ENCODE measurements around the gene MRPS31.
A peak's percentile ranks its signal among the peaks of the same experiment; 100 is the strongest.

Gene MRPS31

DNA sequence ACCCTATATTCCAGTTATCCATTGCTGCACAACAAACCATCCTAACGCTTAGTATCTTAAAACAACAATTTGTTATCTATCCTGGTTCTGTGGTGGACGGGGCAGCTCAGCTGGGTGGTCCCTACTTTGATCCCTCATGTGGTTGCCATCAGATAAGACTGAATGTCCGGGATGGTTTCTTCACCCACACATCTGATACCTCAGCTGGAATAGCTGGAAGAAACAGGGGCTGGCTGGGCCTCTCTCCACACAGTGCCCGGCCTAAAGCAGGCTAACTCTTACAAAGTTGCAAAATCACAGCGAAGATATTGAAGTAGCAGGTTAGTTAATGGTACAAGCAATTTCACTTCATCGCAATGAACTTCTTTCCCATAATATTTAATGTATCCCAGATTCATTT lies 3.7 kb upstream of the MRPS31 start:
- Histone ChIP-seq H3K27ac (ENCODE audit: low read length) (no peak overlapping the region), H4K20me1 (ENCODE audit: insufficient read depth, low read length) (no peaks in the 10 kb centered on the region), H3K4me3 (ENCODE audit: low read length) (no peak overlapping the region), H3K4me2 (ENCODE audit: low read depth, low read length) (no peak overlapping the region), H3K9me3 (replicated peaks; ENCODE audit: insufficient read depth, low read length) (no peaks in the 10 kb centered on the region), H3K9me2 (replicated peaks; ENCODE audit: insufficient read depth, low read length) (no peaks in the 10 kb centered on the region), H2AFZ (ENCODE audit: low read length) (no peak overlapping the region), H3K27me3 (replicated peaks; ENCODE audit: insufficient read depth, low read length) (no peaks in the 10 kb centered on the region), H3K9ac (ENCODE audit: low read length) (no peak overlapping the region), H3F3A (ENCODE audit: insufficient read depth, low read length) (peaks cover 3% of the 10 kb centered on the region), H3K36me3 (replicated peaks; ENCODE audit: insufficient read depth, low read length) (no peaks in the 10 kb centered on the region), H3K4me1 (ENCODE audit: low read length) (peaks cover 4% of the 10 kb centered on the region; the same call in 1 of the 2 replicates), H3K79me2 (ENCODE audit: low read length) (peaks cover 13% of the 10 kb centered on the region)
- TF ChIP-seq EZH2 (optimal IDR thresholded peaks at IDR 0.05; ENCODE audit: low read depth, low read length) (no peak), EZH2phosphoT487 (IDR thresholded peaks at IDR 0.05; ENCODE audit: low read length) (no peak)
- TF ChIP-seq, protein P1, sequence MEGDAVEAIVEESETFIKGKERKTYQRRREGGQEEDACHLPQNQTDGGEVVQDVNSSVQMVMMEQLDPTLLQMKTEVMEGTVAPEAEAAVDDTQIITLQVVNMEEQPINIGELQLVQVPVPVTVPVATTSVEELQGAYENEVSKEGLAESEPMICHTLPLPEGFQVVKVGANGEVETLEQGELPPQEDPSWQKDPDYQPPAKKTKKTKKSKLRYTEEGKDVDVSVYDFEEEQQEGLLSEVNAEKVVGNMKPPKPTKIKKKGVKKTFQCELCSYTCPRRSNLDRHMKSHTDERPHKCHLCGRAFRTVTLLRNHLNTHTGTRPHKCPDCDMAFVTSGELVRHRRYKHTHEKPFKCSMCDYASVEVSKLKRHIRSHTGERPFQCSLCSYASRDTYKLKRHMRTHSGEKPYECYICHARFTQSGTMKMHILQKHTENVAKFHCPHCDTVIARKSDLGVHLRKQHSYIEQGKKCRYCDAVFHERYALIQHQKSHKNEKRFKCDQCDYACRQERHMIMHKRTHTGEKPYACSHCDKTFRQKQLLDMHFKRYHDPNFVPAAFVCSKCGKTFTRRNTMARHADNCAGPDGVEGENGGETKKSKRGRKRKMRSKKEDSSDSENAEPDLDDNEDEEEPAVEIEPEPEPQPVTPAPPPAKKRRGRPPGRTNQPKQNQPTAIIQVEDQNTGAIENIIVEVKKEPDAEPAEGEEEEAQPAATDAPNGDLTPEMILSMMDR (IDR thresholded peaks at IDR 0.05; ENCODE audit: low read length), result no peak
- DNase-seq, result no peak

DNA sequence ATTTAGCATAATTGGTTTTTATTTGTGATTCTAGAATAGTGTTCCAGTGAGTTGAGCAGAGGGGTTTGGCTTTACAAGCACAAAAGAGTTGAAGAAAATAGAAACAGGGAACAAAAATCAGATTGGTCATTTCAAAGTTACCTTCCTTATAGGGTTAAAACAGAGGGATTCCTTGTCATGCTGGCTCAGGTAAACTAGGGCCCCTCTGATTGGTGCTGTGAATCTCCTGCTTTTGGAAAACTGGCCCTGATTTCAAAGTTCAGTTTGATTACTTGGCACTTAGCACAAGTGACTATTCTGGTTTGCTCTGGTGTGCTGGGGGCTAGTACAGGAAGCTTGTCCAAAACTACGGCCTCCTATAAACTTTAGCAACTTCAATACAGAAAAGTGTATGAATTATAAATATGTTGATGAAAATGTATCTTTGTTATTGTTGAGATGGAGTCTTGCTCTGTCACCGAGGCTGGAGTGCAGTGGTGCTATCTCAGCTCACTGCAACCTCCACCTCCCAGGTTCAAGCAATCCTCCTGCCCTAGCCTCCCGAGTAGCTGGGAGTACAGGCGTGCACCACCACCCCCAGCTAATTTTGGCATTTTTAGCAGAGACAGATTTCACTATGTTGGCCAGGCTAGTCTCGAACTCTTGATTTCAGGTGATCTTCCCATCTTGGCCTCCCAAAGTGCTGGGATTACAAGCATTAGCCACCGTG lies 1.9 kb upstream of the MRPS31 start:
- H4K20me1 ChIP-seq (ENCODE audit: insufficient read depth, low read length), result no peaks in the 10 kb centered on the region
- DNase-seq, result no peak
- TF ChIP-seq, protein P1 (IDR thresholded peaks at IDR 0.05; ENCODE audit: low read length), result no peak
- TF ChIP-seq EZH2phosphoT487 (IDR thresholded peaks at IDR 0.05; ENCODE audit: low read length), result no peak
- TF ChIP-seq EZH2 (optimal IDR thresholded peaks at IDR 0.05; ENCODE audit: low read depth, low read length), result no peak
- peaks cover 23% of the 10 kb centered on the region for H3K79me2 ChIP-seq (ENCODE audit: low read length)
- H3K9me2 ChIP-seq (replicated peaks; ENCODE audit: insufficient read depth, low read length), result no peaks in the 10 kb centered on the region
- no peak overlapping the region for H3K9ac ChIP-seq (ENCODE audit: low read length)
- H3K27ac ChIP-seq (ENCODE audit: low read length), result no peak overlapping the region
- no peaks in the 10 kb centered on the region for H3K27me3 ChIP-seq (replicated peaks; ENCODE audit: insufficient read depth, low read length)
- H2AFZ ChIP-seq (ENCODE audit: low read length), result no peak overlapping the region
- no peaks in the 10 kb centered on the region for H3K36me3 ChIP-seq (replicated peaks; ENCODE audit: insufficient read depth, low read length)
- no peak overlapping the region for H3K4me2 ChIP-seq (ENCODE audit: low read depth, low read length)
- H3K9me3 ChIP-seq (replicated peaks; ENCODE audit: insufficient read depth, low read length), result no peaks in the 10 kb centered on the region
- no peak overlapping the region for H3K4me3 ChIP-seq (ENCODE audit: low read length)
- peaks cover 4% of the 10 kb centered on the region; the same call in 1 of the 2 replicates for H3K4me1 ChIP-seq (ENCODE audit: low read length)
- H3F3A ChIP-seq (ENCODE audit: insufficient read depth, low read length), result peaks cover 3% of the 10 kb centered on the region

DNA sequence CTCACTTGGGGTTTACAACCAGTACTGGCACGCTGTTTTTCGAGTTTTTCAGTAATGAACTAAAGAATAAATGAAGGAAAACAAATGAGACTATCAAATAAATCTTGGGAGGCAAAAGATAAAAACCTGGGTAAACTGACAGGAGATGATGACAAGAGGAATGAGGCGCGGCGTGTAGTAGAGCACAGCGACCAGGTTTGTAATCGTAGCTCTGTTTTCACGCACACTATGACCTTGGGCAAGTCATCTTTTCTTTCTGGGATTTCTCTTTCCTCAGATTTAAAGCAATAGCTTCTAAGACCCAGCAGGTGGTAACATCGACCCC lies 419 bp downstream of the MRPS31 start:
- Histone ChIP-seq H3K4me3 (ENCODE audit: low read length) (peak overlapping the region; percentile 83), H3K36me3 (replicated peaks; ENCODE audit: insufficient read depth, low read length) (no peaks in the 10 kb centered on the region), H3K4me2 (ENCODE audit: low read depth, low read length) (peak overlapping the region; percentile 62), H4K20me1 (ENCODE audit: insufficient read depth, low read length) (no peaks in the 10 kb centered on the region), H3K27ac (ENCODE audit: low read length) (peak overlapping the region; percentile 60; the same call in 1 of the 2 replicates), H3F3A (ENCODE audit: insufficient read depth, low read length) (peaks cover 3% of the 10 kb centered on the region), H3K79me2 (ENCODE audit: low read length) (peaks cover 23% of the 10 kb centered on the region), H3K9me2 (replicated peaks; ENCODE audit: insufficient read depth, low read length) (no peaks in the 10 kb centered on the region), H3K4me1 (ENCODE audit: low read length) (no peaks in the 10 kb centered on the region), H3K9ac (ENCODE audit: low read length) (peak overlapping the region; percentile 83), H2AFZ (ENCODE audit: low read length) (peak overlapping the region; percentile 84), H3K9me3 (replicated peaks; ENCODE audit: insufficient read depth, low read length) (no peaks in the 10 kb centered on the region), H3K27me3 (replicated peaks; ENCODE audit: insufficient read depth, low read length) (no peaks in the 10 kb centered on the region)
- TF ChIP-seq EZH2phosphoT487 (IDR thresholded peaks at IDR 0.05; ENCODE audit: low read length) (no peak), EZH2 (optimal IDR thresholded peaks at IDR 0.05; ENCODE audit: low read depth, low read length) (no peak)
- TF ChIP-seq, protein P1 (IDR thresholded peaks at IDR 0.05; ENCODE audit: low read length), result no peak
- no peak for DNase-seq
